Left ventricle myocardium inferior (tissue), 1 donor: Measurements from ENCODE around the gene COX19. TPM values are rescaled to one million over a fixed set of nuclear protein-coding genes. Genes with fewer than 3 reads are reported as not detected.

Source experiments
- DNase-seq: peaks from one replicate; pipeline ENCODE4 v3.0.0-alpha.2; 2020
- H3K27ac ChIP-seq: fragments of 200-600 bp; replicated peaks from 2 replicates; pipeline ENCODE4 v1.8.0; 2021
- H3K27me3 ChIP-seq: fragments of 200-600 bp; 2 replicates; pipeline ENCODE4 v1.8.0; 2021; ENCODE audit warnings: low read depth
- H3K36me3 ChIP-seq: fragments of 200-600 bp; 2 replicates; pipeline ENCODE4 v1.8.0; 2021
- H3K4me1 ChIP-seq: fragments of 200-600 bp; 2 replicates; pipeline ENCODE4 v1.8.0; 2021
- H3K4me3 ChIP-seq: fragments of 200-600 bp; 2 replicates; pipeline ENCODE4 v1.8.0; 2021; ENCODE audit warnings: mild to moderate bottlenecking, moderate library complexity
- H3K9me3 ChIP-seq: fragments of 200-600 bp; replicated peaks from 2 replicates; pipeline ENCODE4 v1.8.0; 2021
- intact Hi-C: fragments of 100-400 bp; cut with micrococcal nuclease; formaldehyde crosslinking; loops from one replicate; pipeline ENCODE4 v1.11.0; 2022
- total RNA-seq: library from RNA; stranded (reverse); fragmentation: NEBNext Ultra II Directional; extraction: Animal tissue kit (Norgen Biotek cat#: 25700); gene quantifications from one replicate; pipeline ENCODE4 v1.2.1, GENCODE V29; 2021
- TF ChIP-seq, protein P1 (sequence below): fragments of 200-600 bp; IDR thresholded peaks from 2 replicates; pipeline ENCODE4 v1.8.0; 2021; ENCODE audit warnings: antibody characterized with exemption, mild to moderate bottlenecking, borderline replicate concordance
- donor health status: DM: no; HTN: yes; CAD: no; lungs with severe emphysema.

COX19 gene
- total RNA-seq, 1 donor from 2014 or later, result 8.5 TPM

GRCh38 chr7:974172-974571 lies 1.2 kb downstream of the COX19 start:
- no peak for DNase-seq
- Histone ChIP-seq H3K36me3 (peaks cover 40% of the 10 kb centered on the region), H3K27ac (peak overlapping the region; percentile 97), H3K4me1 (peaks cover 60% of the 10 kb centered on the region), H3K27me3 (no peaks in the 10 kb centered on the region), H3K9me3 (no peaks in the 10 kb centered on the region), H3K4me3 (peak overlapping the region; percentile 99)
- TF ChIP-seq, protein P1, sequence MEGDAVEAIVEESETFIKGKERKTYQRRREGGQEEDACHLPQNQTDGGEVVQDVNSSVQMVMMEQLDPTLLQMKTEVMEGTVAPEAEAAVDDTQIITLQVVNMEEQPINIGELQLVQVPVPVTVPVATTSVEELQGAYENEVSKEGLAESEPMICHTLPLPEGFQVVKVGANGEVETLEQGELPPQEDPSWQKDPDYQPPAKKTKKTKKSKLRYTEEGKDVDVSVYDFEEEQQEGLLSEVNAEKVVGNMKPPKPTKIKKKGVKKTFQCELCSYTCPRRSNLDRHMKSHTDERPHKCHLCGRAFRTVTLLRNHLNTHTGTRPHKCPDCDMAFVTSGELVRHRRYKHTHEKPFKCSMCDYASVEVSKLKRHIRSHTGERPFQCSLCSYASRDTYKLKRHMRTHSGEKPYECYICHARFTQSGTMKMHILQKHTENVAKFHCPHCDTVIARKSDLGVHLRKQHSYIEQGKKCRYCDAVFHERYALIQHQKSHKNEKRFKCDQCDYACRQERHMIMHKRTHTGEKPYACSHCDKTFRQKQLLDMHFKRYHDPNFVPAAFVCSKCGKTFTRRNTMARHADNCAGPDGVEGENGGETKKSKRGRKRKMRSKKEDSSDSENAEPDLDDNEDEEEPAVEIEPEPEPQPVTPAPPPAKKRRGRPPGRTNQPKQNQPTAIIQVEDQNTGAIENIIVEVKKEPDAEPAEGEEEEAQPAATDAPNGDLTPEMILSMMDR, result no peak
- intact Hi-C loops, result no loop called here

DNA sequence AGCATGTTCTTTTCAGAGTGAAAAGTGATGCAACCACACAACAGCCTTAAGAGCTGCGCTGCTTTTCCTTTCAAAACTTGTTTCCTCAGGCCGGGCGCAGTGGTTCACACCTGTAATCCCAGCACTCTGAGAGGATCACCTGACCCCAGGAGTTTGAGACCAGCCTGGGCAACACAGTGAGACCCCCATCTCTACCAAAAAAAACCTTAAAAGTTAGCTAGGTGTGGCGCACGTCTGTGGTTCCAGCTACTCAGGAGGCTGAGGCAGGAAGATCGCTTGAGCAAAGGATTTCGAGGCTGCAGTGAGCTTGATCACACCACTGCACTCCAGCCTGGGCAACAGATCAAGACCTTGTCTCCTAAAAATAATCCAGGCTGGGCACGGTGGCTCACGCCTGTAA lies 2.0 kb downstream of the COX19 start:
- TF ChIP-seq, protein P1, result no peak

GRCh38 chr7:972676-973309 lies 2.6 kb downstream of the COX19 start:
- H3K36me3 ChIP-seq, result peaks cover 53% of the 10 kb centered on the region
- DNase-seq, result no peak
- H3K27me3 ChIP-seq, result no peaks in the 10 kb centered on the region
- no peaks in the 10 kb centered on the region for H3K9me3 ChIP-seq
- H3K4me3 ChIP-seq, result no peak overlapping the region
- intact Hi-C loops, result no loop called here
- TF ChIP-seq, protein P1, result no peak
- peaks cover 72% of the 10 kb centered on the region for H3K4me1 ChIP-seq
- H3K27ac ChIP-seq, result no peak overlapping the region

More for the DNA sequence above, 2.0 kb downstream of the COX19 start:
- peak overlapping the region; percentile 99 for H3K4me3 ChIP-seq
- no peak overlapping the region for H3K27ac ChIP-seq
- no peak for DNase-seq
- intact Hi-C loops, result no loop called here
- no peaks in the 10 kb centered on the region for H3K9me3 ChIP-seq
- peaks cover 67% of the 10 kb centered on the region for H3K4me1 ChIP-seq
- peaks cover 48% of the 10 kb centered on the region for H3K36me3 ChIP-seq
- no peaks in the 10 kb centered on the region for H3K27me3 ChIP-seq

DNA sequence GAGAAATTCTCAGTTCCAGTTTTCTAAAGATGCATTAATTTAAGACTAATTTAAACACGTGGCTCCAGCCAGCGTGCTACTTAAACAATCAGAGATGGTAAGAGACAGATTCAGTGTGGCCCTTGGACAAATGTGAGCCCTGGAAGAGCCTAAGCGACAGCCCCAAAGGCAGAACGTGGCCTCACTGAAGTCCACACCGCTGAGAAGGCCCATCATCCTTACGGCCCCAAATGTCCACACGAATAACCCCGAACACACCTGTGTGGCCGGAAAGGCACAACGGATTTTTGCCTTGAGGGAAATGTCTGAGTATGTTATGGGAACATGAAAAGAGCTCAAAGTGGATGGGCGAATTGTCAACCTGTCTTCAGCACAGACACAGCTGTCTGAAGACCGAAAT lies 3.2 kb downstream of the COX19 start:
- Histone ChIP-seq H3K4me1 (peaks cover 79% of the 10 kb centered on the region), H3K9me3 (no peaks in the 10 kb centered on the region), H3K27ac (no peak overlapping the region), H3K27me3 (no peaks in the 10 kb centered on the region), H3K4me3 (no peak overlapping the region), H3K36me3 (peaks cover 60% of the 10 kb centered on the region)
- no peak for DNase-seq
- TF ChIP-seq, protein P1, result no peak
- intact Hi-C loops, result no loop called here

DNA sequence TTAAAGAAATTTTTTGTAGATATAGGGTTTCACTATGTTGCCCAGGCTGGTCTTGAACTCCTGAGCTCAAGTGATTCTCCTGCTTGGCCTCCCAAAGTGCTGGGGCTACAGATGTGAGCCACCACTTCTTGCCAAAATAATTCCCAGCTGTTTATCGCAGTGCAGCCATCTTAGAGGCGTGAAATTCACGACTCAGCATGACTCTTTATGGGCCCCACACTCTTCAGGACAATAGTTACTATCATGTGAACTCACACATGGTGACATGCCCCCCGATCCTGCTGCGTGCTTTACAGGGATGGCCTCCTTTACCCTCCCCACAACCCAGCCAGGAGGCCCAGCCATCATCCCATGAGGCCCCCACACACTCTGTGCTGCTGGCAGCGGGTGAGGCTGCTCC lies 4.6 kb downstream of the COX19 start:
- Histone ChIP-seq H3K27ac (no peak overlapping the region), H3K9me3 (no peaks in the 10 kb centered on the region), H3K4me3 (no peak overlapping the region), H3K36me3 (peaks cover 62% of the 10 kb centered on the region), H3K27me3 (no peaks in the 10 kb centered on the region), H3K4me1 (peaks cover 85% of the 10 kb centered on the region)
- DNase-seq, result no peak
- intact Hi-C loops, result no loop called here
- TF ChIP-seq, protein P1, result no peak
